Smooth muscle cell (in vitro differentiated cells): ENCODE data around the gene SEZ6L2. TPM values are rescaled to one million over a fixed set of nuclear protein-coding genes. Genes with fewer than 3 reads are reported as not detected.

Experiments
- DNase-seq: peaks from one replicate; lab custom pipeline; 2025; ENCODE audit not compliant: unreplicated experiment; lab: John Stamatoyannopoulos, UW
- H2AFZ ChIP-seq: fragments of 200-600 bp; sonication (generic); 2 replicates; pipeline ENCODE4 v1.6.0; 2016; ENCODE audit warnings: antibody characterized with exemption, low read depth, mild to moderate bottlenecking
- H3F3A ChIP-seq: fragments of 200-600 bp; sonication (generic); 2 replicates; pipeline ENCODE4 v1.6.0; 2017; ENCODE audit warnings: antibody characterized with exemption, low read depth
- H3K27ac ChIP-seq: fragments of 200-600 bp; sonication (generic); 2 replicates; pipeline ENCODE4 v1.5.1; 2016; ENCODE audit warnings: low read depth, mild to moderate bottlenecking
- H3K27me3 ChIP-seq: fragments of 200-600 bp; sonication (generic); 2 replicates; pipeline ENCODE4 v1.6.1; 2016; ENCODE audit warnings: low read depth, mild to moderate bottlenecking
- H3K36me3 ChIP-seq: fragments of 200-600 bp; sonication (generic); 2 replicates; pipeline ENCODE4 v1.5.1; 2016; ENCODE audit warnings: low read depth
- H3K4me1 ChIP-seq: fragments of 200-600 bp; sonication (generic); 2 replicates; pipeline ENCODE4 v1.5.1; 2016; ENCODE audit warnings: low read depth
- H3K4me2 ChIP-seq: fragments of 200-600 bp; sonication (generic); 2 replicates; pipeline ENCODE4 v1.6.0; 2016; ENCODE audit warnings: mild to moderate bottlenecking
- H3K4me3 ChIP-seq: fragments of 200-600 bp; sonication (generic); 2 replicates; pipeline ENCODE4 v1.5.1; 2016; ENCODE audit warnings: mild to moderate bottlenecking
- H3K79me2 ChIP-seq: fragments of 200-600 bp; sonication (generic); 2 replicates; pipeline ENCODE4 v1.6.0; 2016; ENCODE audit warnings: low read depth, mild to moderate bottlenecking
- H3K9ac ChIP-seq: fragments of 200-600 bp; sonication (generic); 2 replicates; pipeline ENCODE4 v1.6.0; 2016; ENCODE audit warnings: low read depth
- H3K9me3 ChIP-seq: fragments of 200-600 bp; sonication (generic); replicated peaks from 2 replicates; pipeline ENCODE4 v1.5.1; 2016; ENCODE audit warnings: low read depth
- H4K20me1 ChIP-seq: fragments of 200-600 bp; sonication (generic); 2 replicates; pipeline ENCODE4 v1.6.0; 2016; ENCODE audit warnings: low read depth
- WGBS: methylation state at CpG from one replicate; pipeline ENCODE4 v1.1.7; 2016; ENCODE audit warnings: low lambda C conversion rate; 5-methylcytosine and 5-hydroxymethylcytosine counted together
- polyA plus RNA-seq: library from polyadenylated mRNA; unstranded; fragments of >200 nt; fragmentation: Nextera tagmentation; extraction: Ambion mirVana; gene quantifications from 2 replicates; pipeline ENCODE4 v1.2.1, GENCODE V29; 2016
- total RNA-seq: library from RNA; depleted of rRNA; stranded (reverse); fragments of >200 nt; gene quantifications from 2 replicates; pipeline ENCODE4 v1.2.3, GENCODE V29; 2014
- TF ChIP-seq, protein P1 (sequence below): fragments of 200-600 bp; sonication (generic); IDR thresholded peaks from 2 replicates; pipeline ENCODE4 v1.5.1; 2017; ENCODE audit warnings: borderline replicate concordance, mild to moderate bottlenecking, antibody characterized with exemption; ENCODE audit not compliant: insufficient read depth, poor library complexity, severe bottlenecking

The SEZ6L2 gene
- total and polyA plus RNA-seq, 2 experiments from 2014 or later: 46.1 to 178 TPM

DNA sequence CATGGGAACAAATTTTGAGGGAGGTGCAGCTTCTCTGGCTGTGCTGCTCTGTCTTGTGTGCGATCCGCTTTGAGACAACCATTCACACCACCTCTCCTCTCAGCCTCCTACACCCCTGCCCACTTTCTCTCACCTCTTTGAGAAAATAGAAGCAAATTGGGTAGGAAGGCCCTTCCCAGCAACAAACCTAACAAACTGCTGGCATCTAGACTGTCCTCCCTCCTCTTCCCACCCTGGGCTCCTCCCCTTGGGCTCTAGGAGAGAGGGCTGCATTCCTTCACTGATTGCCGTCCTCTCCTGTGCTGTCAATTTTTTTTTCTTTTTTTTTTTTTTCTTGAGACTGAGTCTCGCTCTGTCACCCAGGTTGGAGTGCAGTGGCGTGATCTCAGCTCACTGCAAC, 49.8 kb downstream of the SEZ6L2 start:
- Histone ChIP-seq H3K4me2 (no peak overlapping the region), H3K36me3 (no peaks in the 10 kb centered on the region), H3K4me1 (no peaks in the 10 kb centered on the region), H3K4me3 (no peak overlapping the region), H3K27ac (no peak overlapping the region), H4K20me1 (no peaks in the 10 kb centered on the region), H3K79me2 (no peaks in the 10 kb centered on the region), H2AFZ (no peak overlapping the region), H3K9ac (no peak overlapping the region), H3K9me3 (no peaks in the 10 kb centered on the region), H3K27me3 (no peaks in the 10 kb centered on the region), H3F3A (no peaks in the 10 kb centered on the region)
- DNase-seq: no peak
- WGBS: 58% methylated on average over 5 of the region's 5 CpGs
- TF ChIP-seq, protein P1, sequence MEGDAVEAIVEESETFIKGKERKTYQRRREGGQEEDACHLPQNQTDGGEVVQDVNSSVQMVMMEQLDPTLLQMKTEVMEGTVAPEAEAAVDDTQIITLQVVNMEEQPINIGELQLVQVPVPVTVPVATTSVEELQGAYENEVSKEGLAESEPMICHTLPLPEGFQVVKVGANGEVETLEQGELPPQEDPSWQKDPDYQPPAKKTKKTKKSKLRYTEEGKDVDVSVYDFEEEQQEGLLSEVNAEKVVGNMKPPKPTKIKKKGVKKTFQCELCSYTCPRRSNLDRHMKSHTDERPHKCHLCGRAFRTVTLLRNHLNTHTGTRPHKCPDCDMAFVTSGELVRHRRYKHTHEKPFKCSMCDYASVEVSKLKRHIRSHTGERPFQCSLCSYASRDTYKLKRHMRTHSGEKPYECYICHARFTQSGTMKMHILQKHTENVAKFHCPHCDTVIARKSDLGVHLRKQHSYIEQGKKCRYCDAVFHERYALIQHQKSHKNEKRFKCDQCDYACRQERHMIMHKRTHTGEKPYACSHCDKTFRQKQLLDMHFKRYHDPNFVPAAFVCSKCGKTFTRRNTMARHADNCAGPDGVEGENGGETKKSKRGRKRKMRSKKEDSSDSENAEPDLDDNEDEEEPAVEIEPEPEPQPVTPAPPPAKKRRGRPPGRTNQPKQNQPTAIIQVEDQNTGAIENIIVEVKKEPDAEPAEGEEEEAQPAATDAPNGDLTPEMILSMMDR: no peak

DNA sequence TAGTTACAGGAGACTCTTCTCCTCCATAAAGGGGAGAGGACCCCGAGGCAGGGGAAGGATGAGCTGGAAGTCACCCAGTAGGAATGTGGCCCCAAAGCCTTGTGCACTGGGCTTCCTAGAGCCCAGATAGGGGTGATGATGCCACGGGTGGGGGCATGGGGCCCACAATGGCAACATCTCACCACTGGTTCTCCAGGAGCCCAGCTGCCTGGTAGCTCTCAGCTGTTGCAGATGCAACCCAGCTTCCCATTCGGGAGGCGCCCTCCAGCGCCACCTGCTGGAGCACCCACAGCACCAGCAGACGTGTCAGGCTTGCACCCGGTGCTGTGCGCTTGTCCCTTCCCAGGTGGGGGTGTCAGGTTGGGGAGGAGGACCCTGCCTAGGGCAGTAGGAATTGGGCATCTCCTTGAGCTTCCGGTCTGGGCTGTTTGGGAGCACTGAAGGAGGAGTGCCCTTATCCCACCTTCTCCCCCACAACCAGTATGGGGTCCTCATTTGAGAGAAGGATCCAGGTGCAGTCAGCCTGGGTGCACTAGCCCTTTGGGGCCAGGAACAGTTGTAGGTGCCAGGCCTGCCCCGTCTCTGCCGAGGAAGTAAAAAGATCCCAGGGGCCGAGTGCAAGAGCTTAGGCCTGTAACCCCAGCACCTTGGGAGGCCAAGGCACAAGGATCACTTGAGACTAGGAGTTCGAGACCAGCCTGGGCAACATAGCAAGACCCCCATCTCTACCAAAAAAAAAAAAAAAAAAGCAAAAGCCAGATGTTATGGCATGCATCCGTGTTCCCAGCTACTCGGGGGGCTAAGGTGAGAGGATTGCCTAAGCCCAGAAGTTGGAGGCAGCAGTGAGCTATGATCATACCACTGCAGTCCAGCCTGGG, 50.7 kb downstream of the SEZ6L2 start:
- Histone ChIP-seq H2AFZ (no peak overlapping the region), H3K9me3 (no peaks in the 10 kb centered on the region), H3K27ac (no peak overlapping the region), H3K9ac (no peak overlapping the region), H3K79me2 (no peaks in the 10 kb centered on the region), H3K36me3 (no peaks in the 10 kb centered on the region), H3K4me2 (no peak overlapping the region), H3K4me3 (no peak overlapping the region), H3F3A (no peaks in the 10 kb centered on the region), H3K4me1 (no peaks in the 10 kb centered on the region), H4K20me1 (no peaks in the 10 kb centered on the region), H3K27me3 (no peaks in the 10 kb centered on the region)
- WGBS: 53% methylated on average over 15 of the region's 15 CpGs
- TF ChIP-seq, protein P1: peak; percentile 71
- DNase-seq: no peak

DNA sequence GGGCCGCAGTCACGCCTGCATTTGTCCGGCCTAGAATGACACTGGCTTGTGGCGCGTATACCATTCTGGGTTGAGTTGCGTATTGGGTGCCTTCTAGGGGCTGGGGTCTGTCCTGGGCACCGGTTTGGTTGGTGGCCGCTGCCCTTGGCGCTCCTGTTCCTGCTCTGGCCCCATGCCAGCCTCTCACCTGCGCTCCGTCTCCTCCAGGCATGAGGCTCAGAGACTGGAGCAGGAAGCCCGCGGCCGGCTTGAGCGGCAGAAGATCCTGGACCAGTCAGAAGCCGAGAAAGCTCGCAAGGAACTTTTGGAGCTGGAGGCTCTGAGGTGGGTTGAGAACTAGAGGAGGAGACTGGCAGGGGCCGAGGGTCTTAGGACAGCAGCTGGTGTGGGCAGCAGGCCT, 53.7 kb downstream of the SEZ6L2 start:
- Histone ChIP-seq H3K9me3 (no peaks in the 10 kb centered on the region), H3K36me3 (no peaks in the 10 kb centered on the region)

More for the DNA sequence above, 53.7 kb downstream of the SEZ6L2 start:
- Histone ChIP-seq H4K20me1 (no peaks in the 10 kb centered on the region), H3K4me3 (no peak overlapping the region), H2AFZ (no peak overlapping the region), H3K27ac (no peak overlapping the region), H3K9ac (no peak overlapping the region), H3K4me2 (no peak overlapping the region), H3K79me2 (no peaks in the 10 kb centered on the region), H3F3A (no peaks in the 10 kb centered on the region), H3K4me1 (no peaks in the 10 kb centered on the region), H3K27me3 (no peaks in the 10 kb centered on the region)
- 97% methylated on average over 18 of the region's 18 CpGs for WGBS
- no peak for DNase-seq
- TF ChIP-seq, protein P1: no peak
